Effector CD4-positive, alpha-beta T cell (primary cell): ENCODE results near the gene ASMT. TPM values are rescaled to one million over a fixed set of nuclear protein-coding genes. Genes with fewer than 3 reads are reported as not detected.
A peak's percentile ranks its signal among the peaks of the same experiment; 100 is the strongest.
"Not testable (repeated sequence)": the region's sequence is repeated elsewhere in the genome, so short reads cannot be mapped to it uniquely, and the experiment has no call there.

ENCODE experiments used
- DNase-seq: peaks from one replicate; pipeline ENCODE4 v3.0.0-alpha.2; 2020
- total RNA-seq: gene quantifications from one replicate; lab custom pipeline; 2026; lab: John Stamatoyannopoulos, UW

Gene ASMT, protein sequence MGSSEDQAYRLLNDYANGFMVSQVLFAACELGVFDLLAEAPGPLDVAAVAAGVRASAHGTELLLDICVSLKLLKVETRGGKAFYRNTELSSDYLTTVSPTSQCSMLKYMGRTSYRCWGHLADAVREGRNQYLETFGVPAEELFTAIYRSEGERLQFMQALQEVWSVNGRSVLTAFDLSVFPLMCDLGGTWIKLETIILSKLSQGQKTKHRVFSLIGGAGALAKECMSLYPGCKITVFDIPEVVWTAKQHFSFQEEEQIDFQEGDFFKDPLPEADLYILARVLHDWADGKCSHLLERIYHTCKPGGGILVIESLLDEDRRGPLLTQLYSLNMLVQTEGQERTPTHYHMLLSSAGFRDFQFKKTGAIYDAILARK
- total RNA-seq = not detected

GRCh38 chrX:1614927-1615326 is at the start of gene ASMT:
Gene ASMT, plus strand, starts transcription at chrX:1615059. Its CDS starts 141 bp downstream, at chrX:1615200.
- no peak for DNase-seq

- DNase-seq = not testable (repeated sequence)
These were observed 40.7 kb upstream of the ASMT start for GRCh38 chrX:1574181-1574580.

DNA sequence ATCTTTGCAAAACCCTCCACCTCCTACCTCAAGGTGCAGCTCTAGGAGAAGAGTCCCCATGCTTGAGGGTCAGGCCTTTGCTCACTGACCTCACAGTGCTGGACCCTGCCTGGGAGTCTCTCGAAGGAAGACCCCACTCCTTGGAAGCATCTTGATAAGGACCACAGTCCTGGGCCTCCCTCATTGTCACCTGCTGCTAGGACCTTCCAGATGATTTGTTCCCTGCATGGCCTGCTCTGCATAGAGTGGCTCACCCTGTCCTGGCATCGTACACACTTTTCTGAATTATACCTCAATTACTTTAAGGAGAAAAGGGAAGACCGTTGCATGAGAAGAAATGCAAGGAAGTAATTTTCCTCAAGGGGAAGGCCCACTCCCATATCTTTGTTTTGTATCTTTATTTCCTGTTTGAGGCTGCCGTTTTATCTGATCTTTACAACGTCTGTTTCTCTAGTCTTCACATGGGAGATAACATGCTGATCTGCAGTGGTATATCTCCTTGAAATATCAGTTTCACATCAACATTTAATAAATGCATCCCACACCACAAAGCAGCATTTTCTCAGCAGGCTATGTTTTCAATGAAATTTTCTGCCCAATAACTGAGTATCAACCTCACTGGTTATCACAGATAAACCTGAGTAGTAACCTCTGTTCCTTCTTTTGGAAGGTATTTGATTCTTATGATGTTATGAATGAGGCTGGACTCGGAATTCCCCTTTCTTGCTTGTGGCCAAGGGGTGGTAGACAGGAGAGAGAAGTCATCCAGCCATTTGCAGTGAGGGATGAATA is 38.5 kb upstream of the ASMT start:
- DNase-seq = no peak

DNA sequence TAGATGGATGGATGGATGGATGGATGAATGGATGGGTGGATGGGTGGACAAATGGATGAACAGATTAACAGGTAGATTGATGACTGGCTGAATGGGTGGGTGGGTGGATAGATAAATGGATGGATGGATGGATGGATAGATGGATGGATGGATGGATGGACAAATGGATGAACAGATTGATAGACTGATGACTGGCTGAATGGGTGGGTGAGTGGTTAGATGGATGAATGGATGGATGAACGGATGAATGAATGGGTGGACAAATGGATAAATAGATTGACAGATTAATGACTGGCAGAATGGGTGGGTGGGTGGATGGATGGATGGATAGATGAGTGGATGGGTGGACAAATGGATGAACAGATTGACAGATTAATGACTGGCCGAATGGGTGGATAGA is 37.0 kb upstream of the ASMT start:
- no peak for DNase-seq

DNA sequence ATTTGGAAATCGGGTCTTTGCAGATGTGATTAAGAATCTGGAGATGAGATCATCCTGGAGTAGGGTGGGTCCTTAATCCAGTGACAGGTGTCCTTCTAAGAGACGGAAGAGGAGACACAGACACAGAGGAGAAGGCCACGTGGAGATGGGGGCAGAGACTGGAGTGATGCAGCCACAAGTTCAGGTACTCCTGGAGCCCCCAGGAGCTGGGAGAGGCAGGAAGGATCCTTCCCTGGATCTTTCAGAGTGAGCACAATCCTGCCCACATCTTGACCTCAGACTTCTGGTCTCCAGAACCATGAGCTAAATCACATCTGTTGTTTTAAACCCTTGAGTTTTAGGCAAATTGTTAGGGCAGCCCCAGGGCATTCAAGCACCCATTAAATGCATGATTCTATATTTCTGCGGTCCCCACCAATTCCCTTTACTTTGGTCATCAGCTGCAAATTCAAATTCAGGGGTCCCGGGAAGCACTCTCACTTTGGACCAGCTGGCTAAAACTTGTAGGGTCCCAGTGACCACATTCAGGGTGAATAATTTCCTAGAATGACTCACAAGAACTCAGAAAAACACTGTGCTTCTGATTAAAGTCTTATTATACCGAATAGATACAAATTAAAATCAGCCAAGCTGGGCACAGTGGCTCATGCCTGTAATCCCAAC is 36.2 kb upstream of the ASMT start:
- DNase-seq = no peak

DNA sequence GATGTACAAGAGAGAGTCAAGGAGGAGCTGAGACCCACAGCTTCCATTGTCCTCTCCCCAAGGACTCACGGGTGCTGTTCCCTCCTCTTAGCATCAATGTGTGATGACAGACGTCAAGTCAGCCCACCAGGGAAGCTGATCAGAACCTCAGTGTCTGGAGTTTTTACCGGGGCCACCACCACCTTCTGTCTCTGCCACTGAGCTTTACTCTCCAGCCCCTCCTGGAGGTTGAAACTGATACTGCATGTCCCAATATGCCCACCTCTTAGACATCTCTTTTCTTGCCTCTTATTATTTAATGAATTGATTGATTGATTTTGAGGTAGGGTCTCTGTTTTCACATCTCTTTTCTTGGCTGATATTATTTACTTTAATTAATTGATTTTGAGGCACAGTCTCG is 33.7 kb upstream of the ASMT start:
- peak; percentile 54 for DNase-seq

DNA sequence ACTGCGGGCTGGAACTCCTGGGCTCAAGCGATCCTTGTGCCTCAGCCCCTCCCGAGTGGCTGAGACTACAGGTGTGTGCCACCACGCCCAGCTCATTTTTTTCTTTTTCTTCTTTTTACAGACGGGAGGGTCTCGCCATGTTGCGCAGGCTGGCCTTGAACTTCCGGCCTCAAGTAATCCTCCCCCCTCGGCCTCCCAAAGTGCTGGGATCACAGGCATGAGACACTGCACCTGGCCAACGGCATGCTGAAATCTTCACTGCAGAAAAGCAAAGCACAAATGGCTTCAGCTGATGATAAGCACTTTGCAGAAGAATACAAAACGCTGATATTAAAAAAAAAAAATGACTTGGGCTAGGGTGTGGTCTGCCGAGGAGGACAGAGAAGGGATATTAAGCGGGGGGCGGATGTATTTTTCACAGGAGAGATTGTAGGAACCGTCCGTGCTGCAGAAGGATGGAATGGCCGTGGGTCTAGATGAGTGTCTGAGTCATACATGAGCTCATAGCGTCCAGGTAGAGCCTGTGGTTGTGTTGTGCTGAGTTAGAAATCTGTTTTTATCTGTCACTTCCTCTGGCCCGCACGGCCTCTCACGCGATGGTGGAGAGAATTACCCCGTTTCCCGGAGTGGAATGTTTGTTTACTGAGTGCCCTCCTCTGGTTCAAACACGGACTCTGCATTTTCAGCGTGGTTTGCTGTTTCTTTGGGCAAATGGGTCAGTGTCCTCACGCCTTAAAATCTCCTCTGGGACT is 32.0 kb upstream of the ASMT start:
- no peak for DNase-seq

DNA sequence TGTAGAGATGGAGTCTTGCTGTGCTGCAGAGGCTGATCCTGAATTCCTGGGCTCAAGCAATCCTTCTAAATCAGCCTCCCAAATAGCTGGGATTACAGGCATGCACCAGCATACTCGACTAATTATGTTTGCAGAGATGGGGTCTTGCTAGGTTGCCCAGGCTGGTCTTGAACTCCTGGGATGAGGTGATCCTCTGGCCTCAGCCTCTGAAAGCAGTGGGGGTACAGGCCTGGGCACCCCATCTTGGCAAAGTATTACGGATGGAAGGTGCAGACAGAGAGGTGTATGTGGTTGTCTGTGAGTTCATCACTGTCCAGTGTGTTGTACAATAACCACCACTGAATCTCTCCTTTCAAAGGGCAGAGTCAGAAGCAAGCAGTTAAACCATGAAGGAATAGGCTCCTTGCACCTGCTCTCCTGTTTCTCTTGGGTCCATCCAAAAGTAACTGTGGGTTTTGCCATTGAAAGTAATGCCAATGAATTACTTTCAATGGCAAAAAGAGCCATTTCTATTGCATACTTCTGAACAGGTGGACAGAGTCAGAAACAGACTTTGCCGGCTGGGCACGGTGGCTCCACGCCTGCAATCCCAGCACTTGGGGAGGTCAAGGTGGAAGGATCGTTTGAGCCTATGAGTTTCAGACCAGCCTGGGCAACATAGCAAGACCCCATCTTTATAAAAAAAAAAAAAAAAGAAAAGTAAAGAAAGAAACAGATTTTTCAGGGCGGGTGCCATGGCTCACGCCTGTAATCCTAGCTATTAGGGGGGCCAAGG is 30.4 kb upstream of the ASMT start:
- no peak for DNase-seq

- no peak for DNase-seq
These were observed 27.7 kb upstream of the ASMT start for GRCh38 chrX:1587161-1587560.

- no peak for DNase-seq
These were observed 25.3 kb upstream of the ASMT start for GRCh38 chrX:1589356-1590130.

- peak; percentile 94 for DNase-seq
These were observed 23.6 kb upstream of the ASMT start, which contains the start of gene AKAP17A for GRCh38 chrX:1591102-1591862. Gene AKAP17A, plus strand, starts transcription at chrX:1591604. Its CDS starts 1,859 bp downstream, at chrX:1593463.

DNA sequence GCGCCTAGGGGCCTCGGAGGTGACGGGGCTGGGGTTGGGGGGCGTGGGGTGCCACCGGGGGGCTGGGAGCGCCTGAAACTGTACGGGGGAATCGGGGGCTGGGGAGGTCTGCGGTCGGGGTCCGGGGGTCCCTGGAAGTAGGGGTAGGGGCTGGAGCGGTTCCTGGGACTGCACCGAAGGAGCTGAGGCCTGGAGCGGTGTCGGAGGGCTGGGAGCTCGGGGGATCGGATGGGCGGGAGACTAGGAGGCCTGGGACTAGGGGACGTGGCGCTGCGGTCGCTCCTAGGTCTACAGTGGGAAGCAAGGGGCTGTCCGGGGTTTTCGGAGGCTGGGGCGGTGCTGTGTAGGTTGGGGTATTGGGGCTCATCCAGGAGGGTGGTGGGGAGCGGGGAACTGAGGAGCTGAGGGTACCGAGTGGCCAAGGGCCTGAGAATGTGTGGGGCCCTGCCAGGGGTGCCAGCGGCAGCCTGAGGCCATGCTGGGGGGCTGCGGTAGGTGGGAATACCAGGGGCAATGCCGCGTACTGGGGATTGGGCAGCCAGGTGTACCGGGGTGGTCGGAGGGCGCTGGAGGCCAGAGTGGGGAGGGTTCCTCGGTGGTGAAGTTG is 22.9 kb upstream of the ASMT start:
- DNase-seq = no peak

- no peak for DNase-seq
These were observed 22.3 kb upstream of the ASMT start for GRCh38 chrX:1592470-1593142.

DNA sequence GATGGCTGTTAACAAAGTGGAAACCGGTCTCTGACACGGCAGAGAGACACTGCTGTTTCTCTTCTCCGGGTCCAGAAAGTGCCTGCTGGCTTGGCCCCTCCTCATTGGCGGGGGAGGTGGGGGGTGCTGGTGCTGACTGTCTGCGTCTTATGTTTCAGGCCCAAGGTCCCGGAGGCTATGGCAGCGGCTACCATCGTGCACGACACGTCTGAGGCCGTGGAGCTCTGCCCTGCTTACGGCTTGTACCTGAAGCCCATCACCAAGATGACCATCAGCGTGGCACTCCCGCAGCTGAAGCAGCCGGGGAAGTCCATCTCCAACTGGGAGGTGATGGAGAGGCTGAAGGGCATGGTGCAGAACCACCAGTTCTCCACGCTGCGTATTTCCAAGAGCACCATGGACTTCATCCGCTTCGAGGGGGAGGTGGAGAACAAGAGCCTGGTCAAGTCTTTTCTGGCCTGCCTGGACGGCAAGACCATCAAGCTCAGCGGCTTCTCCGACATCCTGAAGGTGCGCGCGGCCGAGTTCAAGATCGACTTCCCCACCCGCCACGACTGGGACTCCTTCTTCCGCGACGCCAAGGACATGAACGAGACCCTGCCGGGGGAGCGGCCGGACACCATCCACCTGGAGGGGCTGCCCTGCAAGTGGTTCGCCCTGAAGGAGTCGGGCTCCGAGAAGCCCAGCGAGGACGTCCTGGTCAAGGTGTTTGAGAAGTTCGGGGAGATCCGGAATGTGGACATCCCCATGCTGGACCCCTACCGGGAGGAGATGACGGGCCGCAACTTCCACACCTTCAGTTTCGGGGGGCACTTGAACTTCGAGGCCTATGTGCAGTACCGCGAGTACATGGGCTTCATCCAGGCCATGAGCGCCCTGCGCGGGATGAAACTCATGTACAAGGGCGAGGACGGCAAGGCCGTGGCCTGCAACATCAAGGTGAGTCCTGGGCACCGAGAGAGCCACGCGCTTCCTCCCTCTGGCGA is 21.3 kb upstream of the ASMT start:
- DNase-seq = no peak

- DNase-seq = no peak
These were observed 19.2 kb upstream of the ASMT start for GRCh38 chrX:1595711-1596060.

DNA sequence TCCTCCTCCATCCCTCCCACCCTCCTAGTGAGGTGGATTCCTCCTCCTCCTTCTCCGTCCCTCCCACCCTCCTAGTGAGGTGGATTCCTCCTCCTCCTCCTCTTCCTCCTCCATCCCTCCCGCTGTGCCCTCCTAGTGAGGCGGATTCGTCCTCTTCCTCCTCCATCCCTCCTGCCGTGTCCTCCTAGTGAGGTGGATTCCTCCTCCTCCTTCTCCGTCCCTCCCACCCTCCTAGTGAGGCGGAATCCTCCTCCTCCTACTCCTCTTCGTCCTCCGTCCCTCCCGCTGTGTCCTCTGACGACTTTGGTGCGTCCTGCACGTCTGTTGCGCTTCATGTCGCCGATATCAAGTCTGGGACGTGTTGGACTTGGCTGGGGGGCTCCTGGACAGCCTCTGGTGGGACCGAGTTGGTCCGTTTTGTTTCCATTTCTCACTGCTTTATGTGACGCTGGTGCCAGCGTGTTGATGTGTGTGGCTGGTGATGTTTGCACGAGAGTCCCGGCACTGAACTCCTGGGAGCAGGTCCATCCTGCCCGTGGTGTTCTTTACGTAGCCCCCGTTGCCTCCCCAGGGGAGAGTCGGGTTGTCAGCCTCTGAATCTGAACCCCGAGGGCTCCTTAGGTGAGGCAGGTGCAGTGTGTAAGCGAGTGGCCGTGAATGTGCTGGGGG is 18.0 kb upstream of the ASMT start:
- DNase-seq = no peak

- no peak for DNase-seq
These were observed 17.4 kb upstream of the ASMT start for GRCh38 chrX:1597345-1598020.
